ENCODE results near the gene SLAMF6. TPM values are rescaled to one million over a fixed set of nuclear protein-coding genes. Genes with fewer than 3 reads are reported as not detected.
A peak's percentile ranks its signal among the peaks of the same experiment; 100 is the strongest.

SLAMF6 gene
- polyA plus RNA-seq, 1 experiment: not detected

- ChIA-PET POLR2A (no interaction called here), CTCF (no interaction called here)
- no peak for DNase-seq (ENCODE audit: low read depth)
- H3K36me3 ChIP-seq (ENCODE audit: control insufficient read depth, insufficient read depth, low read length): no peaks in the 10 kb centered on the region
- H3K4me3 ChIP-seq (ENCODE audit: low read depth, low read length): no peak overlapping the region
- TF ChIP-seq CTCF (IDR thresholded peaks at IDR 0.05; ENCODE audit: insufficient read depth, low read depth, low read length): no peak
- no peaks in the 10 kb centered on the region for H3K27me3 ChIP-seq (ENCODE audit: control insufficient read depth, insufficient read depth, low read length)
Observed at GRCh38 chr1:160548183-160548582, 25.1 kb upstream of the SLAMF6 start.

- no peak for TF ChIP-seq CTCF (IDR thresholded peaks at IDR 0.05; ENCODE audit: insufficient read depth, low read depth, low read length)
- Histone ChIP-seq H3K27me3 (ENCODE audit: control insufficient read depth, insufficient read depth, low read length) (no peaks in the 10 kb centered on the region), H3K36me3 (ENCODE audit: control insufficient read depth, insufficient read depth, low read length) (no peaks in the 10 kb centered on the region), H3K4me3 (ENCODE audit: low read depth, low read length) (no peak overlapping the region)
- DNase-seq (ENCODE audit: low read depth): no peak
- ChIA-PET CTCF (no interaction called here), POLR2A (no interaction called here)
Observed at GRCh38 chr1:160547422-160547821, 24.4 kb upstream of the SLAMF6 start.

- H3K36me3 ChIP-seq (ENCODE audit: control insufficient read depth, insufficient read depth, low read length): no peaks in the 10 kb centered on the region
- no peak overlapping the region for H3K4me3 ChIP-seq (ENCODE audit: low read depth, low read length)
- no peak for TF ChIP-seq CTCF (IDR thresholded peaks at IDR 0.05; ENCODE audit: insufficient read depth, low read depth, low read length)
- ChIA-PET POLR2A (no interaction called here), CTCF (no interaction called here)
- no peak for DNase-seq (ENCODE audit: low read depth)
- no peaks in the 10 kb centered on the region for H3K27me3 ChIP-seq (ENCODE audit: control insufficient read depth, insufficient read depth, low read length)
Observed at GRCh38 chr1:160546942-160547341, 23.9 kb upstream of the SLAMF6 start.

- POLR2A ChIA-PET: no interaction called here
- Histone ChIP-seq H3K27me3 (ENCODE audit: control insufficient read depth, insufficient read depth, low read length) (no peaks in the 10 kb centered on the region), H3K36me3 (ENCODE audit: control insufficient read depth, insufficient read depth, low read length) (no peaks in the 10 kb centered on the region), H3K4me3 (ENCODE audit: low read depth, low read length) (no peak overlapping the region)
- peak; percentile 45 for TF ChIP-seq CTCF (IDR thresholded peaks at IDR 0.05; ENCODE audit: insufficient read depth, low read depth, low read length)
- DNase-seq (ENCODE audit: low read depth): no peak
- CTCF ChIA-PET: interaction anchor here (0.6 to 1.7 kb wide), 2 partner anchors 63 to 128 kb away, joined by 3 to 4 read pairs; no protein-coding TSS in a partner anchor
Observed at GRCh38 chr1:160544647-160545046, 21.6 kb upstream of the SLAMF6 start.

- no peak overlapping the region for H3K4me3 ChIP-seq (ENCODE audit: low read depth, low read length)
- H3K27me3 ChIP-seq (ENCODE audit: control insufficient read depth, insufficient read depth, low read length): no peaks in the 10 kb centered on the region
- no peak for TF ChIP-seq CTCF (IDR thresholded peaks at IDR 0.05; ENCODE audit: insufficient read depth, low read depth, low read length)
- H3K36me3 ChIP-seq (ENCODE audit: control insufficient read depth, insufficient read depth, low read length): no peaks in the 10 kb centered on the region
- no peak for DNase-seq (ENCODE audit: low read depth)
- ChIA-PET POLR2A (no interaction called here), CTCF (interaction anchor here (1.6 kb wide), 1 partner anchor 49 kb away, joined by 3 read pairs; no protein-coding TSS in a partner anchor)
Observed at GRCh38 chr1:160542303-160542945, 19.4 kb upstream of the SLAMF6 start.
